Germinal center (tissue), 1 donor: ENCODE data around the gene DENND4B.

Experiments used
- DNase-seq: peaks from one replicate; pipeline ENCODE4 v3.0.0; 2012; ENCODE audit warnings: mixed read lengths, low spot score

DENND4B gene

DNA sequence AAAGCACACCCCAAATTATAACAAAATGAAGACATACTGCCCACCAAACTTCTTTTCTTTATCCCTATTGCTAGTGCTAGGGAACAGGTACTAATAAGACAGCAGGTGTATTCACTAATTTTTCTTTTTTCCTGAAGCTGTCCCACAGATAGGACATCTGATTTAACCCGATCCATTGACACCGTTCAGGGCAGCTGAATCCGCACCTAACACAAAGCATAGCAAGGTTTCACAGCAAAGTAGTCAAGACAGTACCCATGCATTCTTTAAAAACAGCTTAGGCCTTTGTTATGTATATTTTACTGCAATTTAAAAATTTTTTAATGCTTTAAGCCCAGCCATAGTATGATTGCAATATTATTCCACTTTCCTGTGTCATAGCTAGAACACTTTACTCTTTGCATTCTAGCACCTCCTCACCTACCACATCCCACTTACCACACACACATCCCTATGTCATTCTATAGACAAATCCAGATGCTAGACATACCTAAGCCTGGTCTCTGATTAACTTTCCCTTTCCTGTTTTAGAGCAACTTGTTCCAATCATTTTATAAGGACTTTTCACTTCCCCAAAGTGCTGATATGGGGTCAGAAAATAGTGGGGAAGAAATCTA is 64.1 kb downstream of the DENND4B start:
- DNase-seq: no peak

DNA sequence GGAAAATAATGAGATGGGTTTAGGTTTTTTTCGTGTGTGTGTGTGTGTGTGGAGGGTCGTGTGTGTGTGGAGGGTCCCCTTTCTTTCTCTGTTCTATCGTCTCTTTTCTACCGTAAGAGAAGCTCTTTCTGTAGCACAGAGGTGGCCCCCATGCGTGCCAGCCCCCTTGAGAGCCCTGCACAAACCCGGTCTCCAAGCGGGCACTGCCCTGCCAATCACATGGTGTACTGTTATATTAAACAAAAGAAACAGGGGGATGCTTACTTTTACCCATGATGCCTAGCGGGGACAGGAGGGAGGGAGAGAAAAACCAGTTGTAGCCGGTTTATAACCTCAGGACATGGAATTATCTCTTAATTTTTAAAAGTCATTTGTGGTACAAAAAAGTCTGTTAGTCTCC is 64.8 kb downstream of the DENND4B start:
- no peak for DNase-seq

DNA sequence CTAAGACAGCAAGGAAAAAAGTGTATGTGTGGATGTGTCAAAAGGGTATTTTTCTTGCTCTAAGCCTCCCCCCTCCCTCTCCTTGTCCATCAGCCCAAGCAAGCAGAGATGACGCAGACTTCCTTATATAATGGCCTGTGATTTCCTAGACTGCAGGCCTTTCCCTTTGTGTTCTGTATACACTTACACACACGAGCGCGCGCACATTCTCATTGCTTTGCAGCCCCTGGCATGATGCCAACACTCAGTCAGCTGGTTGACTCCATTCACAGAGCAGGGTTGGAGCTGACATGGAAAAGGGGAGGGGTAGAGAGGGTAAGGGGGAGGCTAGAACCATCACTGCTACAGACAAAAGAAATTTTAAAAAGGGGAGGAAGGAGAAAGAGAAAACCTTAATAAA is 65.6 kb downstream of the DENND4B start:
- no peak for DNase-seq

DNA sequence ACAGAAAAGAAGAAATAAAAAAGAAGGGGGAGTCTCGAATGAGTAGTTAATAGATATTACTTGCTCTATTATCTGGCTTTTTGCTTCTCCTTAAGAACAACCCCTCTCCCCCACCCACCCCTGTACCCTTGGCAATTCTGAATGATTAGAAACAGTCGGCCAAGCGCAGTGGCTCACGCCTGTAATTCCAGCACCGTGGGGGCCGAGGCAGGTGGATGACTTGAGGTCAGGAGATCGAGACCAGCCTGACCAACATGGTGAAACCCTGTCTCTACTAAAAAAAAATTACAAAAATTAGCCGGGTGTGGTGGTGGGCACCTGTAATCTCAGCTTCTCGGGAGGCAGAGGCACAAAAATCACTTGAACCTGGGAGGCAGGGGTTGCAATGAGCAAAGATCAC is 66.5 kb downstream of the DENND4B start:
- no peak for DNase-seq
